Loucy (cell line): Measurements from ENCODE around the gene GPR156.

Experiments used
- CTCF ChIP-seq: fragments of 200-600 bp; sonication (generic); conservative IDR thresholded peaks from 2 replicates; pipeline ENCODE4 v1.5.1; 2014; ENCODE audit warnings: mild to moderate bottlenecking, antibody characterized with exemption, low read length
- EZH2phosphoT487 ChIP-seq: fragments of 200-600 bp; IDR thresholded peaks from 2 replicates; pipeline ENCODE4 v1.6.1; 2018; ENCODE audit warnings: antibody characterized with exemption, mild to moderate bottlenecking, moderate library complexity, borderline replicate concordance

DNA sequence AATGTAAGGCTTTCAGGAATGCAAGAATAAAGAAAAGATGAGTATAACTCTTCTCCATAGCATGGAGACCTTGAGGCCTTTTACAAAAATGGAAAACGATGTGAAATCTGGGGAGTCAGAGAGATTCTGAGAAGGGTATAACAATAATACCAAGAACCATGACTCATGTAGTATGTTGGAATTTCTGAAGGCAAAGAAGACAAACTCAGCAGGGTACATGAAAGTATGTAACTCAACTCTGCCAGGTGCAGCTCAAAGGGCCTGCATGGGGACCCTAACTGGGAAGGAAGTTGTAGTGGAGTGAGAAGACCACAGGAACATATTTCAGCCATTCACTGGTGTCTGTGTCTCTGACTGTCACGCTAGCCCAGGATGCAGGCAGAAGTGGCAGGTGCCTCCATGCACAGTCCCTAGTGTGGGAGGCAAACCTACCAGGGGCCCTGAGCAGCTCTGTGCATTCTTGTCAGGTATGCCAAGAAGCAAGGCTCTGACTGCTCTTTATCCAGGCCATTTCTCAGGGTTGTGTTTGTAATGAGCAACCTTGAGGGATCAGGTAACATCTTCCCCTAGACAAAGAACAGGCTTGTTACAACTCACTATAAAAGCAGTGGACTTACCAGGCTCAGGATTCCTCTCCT lies 57.2 kb downstream of the GPR156 start:
- TF ChIP-seq CTCF (no peak), EZH2phosphoT487 (no peak)
